GM23338 (cell line): ENCODE data around the gene METTL17. TPM values are rescaled to one million over a fixed set of nuclear protein-coding genes. Genes with fewer than 3 reads are reported as not detected.

ENCODE experiments used
- ATAC-seq: fragments of 200-7000 bp; cut with Tn5 transposase; 3 replicates; pipeline ENCODE4 v1.9.1; 2020
- DNase-seq: peaks from one replicate; pipeline ENCODE4 v3.0.0-alpha.2; 2015; ENCODE audit warnings: low spot score
- H2AFZ ChIP-seq: fragments of 200-600 bp; sonication (generic); 2 replicates; pipeline ENCODE4 v1.8.0; 2016; ENCODE audit warnings: antibody characterized with exemption, mild to moderate bottlenecking, moderate library complexity
- H3F3A ChIP-seq: fragments of 200-600 bp; sonication (generic); replicated peaks from 2 replicates; pipeline ENCODE4 v1.8.0; 2017; ENCODE audit warnings: antibody characterized with exemption, mixed run types, low read depth
- H3K27ac ChIP-seq: fragments of 200-600 bp; sonication (generic); 2 replicates; pipeline ENCODE4 v1.6.1; 2016; ENCODE audit warnings: low read depth
- H3K27me3 ChIP-seq: fragments of 200-600 bp; sonication (generic); 2 replicates; pipeline ENCODE4 v1.8.0; 2016; ENCODE audit warnings: mild to moderate bottlenecking, mixed run types, moderate library complexity; ENCODE audit not compliant: insufficient read depth
- H3K36me3 ChIP-seq: fragments of 200-600 bp; sonication (generic); 2 replicates; pipeline ENCODE4 v1.8.0; 2016; ENCODE audit warnings: mild to moderate bottlenecking; ENCODE audit not compliant: insufficient read depth
- H3K4me1 ChIP-seq: fragments of 200-600 bp; sonication (generic); 2 replicates; pipeline ENCODE4 v1.8.0; 2016; ENCODE audit warnings: mild to moderate bottlenecking, moderate library complexity; ENCODE audit not compliant: insufficient read depth
- H3K4me2 ChIP-seq: fragments of 200-600 bp; sonication (generic); 2 replicates; pipeline ENCODE4 v1.7.1; 2017; ENCODE audit warnings: mixed run types
- H3K4me3 ChIP-seq: fragments of 200-600 bp; sonication (generic); 2 replicates; pipeline ENCODE4 v1.6.1; 2016; ENCODE audit warnings: mixed run types
- H3K79me2 ChIP-seq: fragments of 200-600 bp; sonication (generic); replicated peaks from 2 replicates; pipeline ENCODE4 v1.8.0; 2017; ENCODE audit warnings: mild to moderate bottlenecking; ENCODE audit not compliant: insufficient read depth
- H3K9me2 ChIP-seq: fragments of 200-600 bp; sonication (generic); 2 replicates; pipeline ENCODE4 v1.8.0; 2017; ENCODE audit not compliant: insufficient read depth
- H4K20me1 ChIP-seq: fragments of 200-600 bp; sonication (generic); replicated peaks from 2 replicates; pipeline ENCODE4 v1.8.0; 2017; ENCODE audit warnings: mild to moderate bottlenecking; ENCODE audit not compliant: insufficient read depth
- H3K27ac Mint-ChIP-seq: 2 replicates; pipeline ENCODE4 v1.8.0; 2020; ENCODE audit warnings: inconsistent platforms, mild to moderate bottlenecking, moderate library complexity, mixed read lengths
- H3K27me3 Mint-ChIP-seq: 3 replicates; pipeline ENCODE4 v1.8.0; 2022; ENCODE audit warnings: low read depth, mild to moderate bottlenecking, moderate library complexity, mixed read lengths, inconsistent platforms; ENCODE audit not compliant: insufficient read depth, poor library complexity
- H3K36me3 Mint-ChIP-seq: 3 replicates; pipeline ENCODE4 v1.8.0; 2021; ENCODE audit warnings: low read depth, mild to moderate bottlenecking, inconsistent platforms, moderate library complexity, mixed read lengths
- H3K4me1 Mint-ChIP-seq: 3 replicates; pipeline ENCODE4 v1.8.0; 2020; ENCODE audit warnings: mild to moderate bottlenecking, inconsistent platforms, mixed read lengths
- H3K4me3 Mint-ChIP-seq: 3 replicates; pipeline ENCODE4 v1.8.0; 2021; ENCODE audit warnings: moderate library complexity, mild to moderate bottlenecking, inconsistent platforms, mixed read lengths
- H3K9me3 Mint-ChIP-seq: 3 replicates; pipeline ENCODE4 v1.8.0; 2020; ENCODE audit warnings: moderate library complexity, mild to moderate bottlenecking, inconsistent platforms, mixed read lengths
- CREB1 ChIP-seq: fragments of 250-450 bp; sonication (Bioruptor Pico); IDR thresholded peaks from 2 replicates; pipeline ENCODE4 v1.5.0; 2020; ENCODE audit warnings: low read depth, mild to moderate bottlenecking, moderate library complexity
- ETS1 ChIP-seq: IDR thresholded peaks from 2 replicates; pipeline ENCODE4 v1.6.1; 2016; ENCODE audit warnings: antibody characterized with exemption
- EZH2 ChIP-seq: fragments of 200-600 bp; sonication (generic); IDR thresholded peaks from one replicate; pipeline ENCODE4 v1.8.0; 2017; ENCODE audit warnings: antibody characterized with exemption, mild to moderate bottlenecking, low read depth; ENCODE audit not compliant: unreplicated experiment
- EZH2phosphoT487 ChIP-seq: fragments of 200-600 bp; sonication (generic); IDR thresholded peaks from one replicate; pipeline ENCODE4 v1.8.1; 2018; ENCODE audit warnings: antibody characterized with exemption; ENCODE audit not compliant: unreplicated experiment
- JUNB ChIP-seq: IDR thresholded peaks from one replicate; pipeline ENCODE4 v1.6.1; 2016; ENCODE audit warnings: antibody characterized with exemption; ENCODE audit not compliant: unreplicated experiment
- NANOG ChIP-seq: IDR thresholded peaks from 2 replicates; pipeline ENCODE4 v1.6.1; 2016; ENCODE audit warnings: antibody characterized with exemption, borderline replicate concordance
- POLR2AphosphoS5 ChIP-seq: IDR thresholded peaks from 2 replicates; pipeline ENCODE4 v1.6.1; 2016; ENCODE audit warnings: antibody characterized with exemption, low read depth
- REST ChIP-seq: IDR thresholded peaks from one replicate; pipeline ENCODE4 v1.6.1; 2018; ENCODE audit warnings: antibody characterized with exemption; ENCODE audit not compliant: unreplicated experiment
- STAT1 ChIP-seq: IDR thresholded peaks from one replicate; pipeline ENCODE4 v1.6.1; 2016; ENCODE audit warnings: antibody characterized with exemption; ENCODE audit not compliant: unreplicated experiment
- ZNF114 ChIP-seq: fragments of 250-450 bp; sonication (Bioruptor Pico); IDR thresholded peaks from 2 replicates; pipeline ENCODE4 v1.5.0; 2020; ENCODE audit warnings: mild to moderate bottlenecking, moderate library complexity
- ZNF331 ChIP-seq: fragments of 250-450 bp; sonication (Bioruptor Pico); IDR thresholded peaks from 2 replicates; pipeline ENCODE4 v1.5.0; 2020; ENCODE audit warnings: low read depth, mild to moderate bottlenecking, moderate library complexity
- polyA plus RNA-seq: library from polyadenylated mRNA; unstranded; fragments of >200 nt; fragmentation: Nextera tagmentation; extraction: Ambion mirVana; gene quantifications from 2 replicates; pipeline ENCODE4 v1.2.1, GENCODE V29; 2016
- total RNA-seq: library from RNA; depleted of rRNA; stranded (reverse); fragments of >200 nt; shearing (Covaris generic); gene quantifications from 2 replicates; pipeline ENCODE4 v1.2.3, GENCODE V29; 2014
- TF ChIP-seq, protein P1 (sequence below), 2 experiments: fragments of 200-600 bp in 1 of 2; sonication (generic) in 1 of 2; conservative IDR thresholded peaks; 2 replicates each; pipeline versions ENCODE4 v1.5.1 to v1.6.1; 2016 to 2017; ENCODE audit warnings: antibody characterized with exemption in 2 of 2, low read depth in 2 of 2, mild to moderate bottlenecking in 2 of 2, moderate library complexity in 1 of 2
- TF ChIP-seq, protein P2 (sequence below): fragments of 250-450 bp; sonication (Bioruptor Pico); IDR thresholded peaks from 2 replicates; pipeline ENCODE4 v1.5.0; 2020; ENCODE audit warnings: mild to moderate bottlenecking, moderate library complexity

The METTL17 gene
- total and polyA plus RNA-seq, 2 experiments from 2014 or later, result 74.9 to 156 TPM

- H3K27me3 Mint-ChIP-seq, result peaks cover 19% of the 10 kb centered on the region
- no peaks in the 10 kb centered on the region for H3K79me2 ChIP-seq
- DNase-seq (no peak), ATAC-seq (no peak)
- H3K27ac ChIP-seq, result no peak overlapping the region
- no peak overlapping the region for H3K27ac Mint-ChIP-seq
- no peak overlapping the region for H3K4me2 ChIP-seq
- H3K9me3 Mint-ChIP-seq, result no peaks in the 10 kb centered on the region
- no peak overlapping the region for H2AFZ ChIP-seq
- peaks cover 10% of the 10 kb centered on the region for H3K4me1 ChIP-seq
- no peaks in the 10 kb centered on the region for H4K20me1 ChIP-seq
- no peaks in the 10 kb centered on the region for H3K9me2 ChIP-seq
- no peak overlapping the region for H3K4me3 Mint-ChIP-seq
- peaks cover 26% of the 10 kb centered on the region for H3K4me1 Mint-ChIP-seq
- H3K36me3 ChIP-seq, result no peaks in the 10 kb centered on the region
- TF ChIP-seq EZH2phosphoT487 (no peak), JUNB (no peak), POLR2AphosphoS5 (no peak), NANOG (no peak), ETS1 (no peak), REST (no peak), ZNF331 (no peak), CREB1 (CRISPR knock-in tag) (no peak), STAT1 (no peak), EZH2 (no peak), ZNF114 (no peak)
- TF ChIP-seq, protein P1, sequence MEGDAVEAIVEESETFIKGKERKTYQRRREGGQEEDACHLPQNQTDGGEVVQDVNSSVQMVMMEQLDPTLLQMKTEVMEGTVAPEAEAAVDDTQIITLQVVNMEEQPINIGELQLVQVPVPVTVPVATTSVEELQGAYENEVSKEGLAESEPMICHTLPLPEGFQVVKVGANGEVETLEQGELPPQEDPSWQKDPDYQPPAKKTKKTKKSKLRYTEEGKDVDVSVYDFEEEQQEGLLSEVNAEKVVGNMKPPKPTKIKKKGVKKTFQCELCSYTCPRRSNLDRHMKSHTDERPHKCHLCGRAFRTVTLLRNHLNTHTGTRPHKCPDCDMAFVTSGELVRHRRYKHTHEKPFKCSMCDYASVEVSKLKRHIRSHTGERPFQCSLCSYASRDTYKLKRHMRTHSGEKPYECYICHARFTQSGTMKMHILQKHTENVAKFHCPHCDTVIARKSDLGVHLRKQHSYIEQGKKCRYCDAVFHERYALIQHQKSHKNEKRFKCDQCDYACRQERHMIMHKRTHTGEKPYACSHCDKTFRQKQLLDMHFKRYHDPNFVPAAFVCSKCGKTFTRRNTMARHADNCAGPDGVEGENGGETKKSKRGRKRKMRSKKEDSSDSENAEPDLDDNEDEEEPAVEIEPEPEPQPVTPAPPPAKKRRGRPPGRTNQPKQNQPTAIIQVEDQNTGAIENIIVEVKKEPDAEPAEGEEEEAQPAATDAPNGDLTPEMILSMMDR (conservative IDR thresholded peaks at IDR 0.05; ENCODE audit: low read depth in 2 of 2), result no peak
- TF ChIP-seq, protein P2, sequence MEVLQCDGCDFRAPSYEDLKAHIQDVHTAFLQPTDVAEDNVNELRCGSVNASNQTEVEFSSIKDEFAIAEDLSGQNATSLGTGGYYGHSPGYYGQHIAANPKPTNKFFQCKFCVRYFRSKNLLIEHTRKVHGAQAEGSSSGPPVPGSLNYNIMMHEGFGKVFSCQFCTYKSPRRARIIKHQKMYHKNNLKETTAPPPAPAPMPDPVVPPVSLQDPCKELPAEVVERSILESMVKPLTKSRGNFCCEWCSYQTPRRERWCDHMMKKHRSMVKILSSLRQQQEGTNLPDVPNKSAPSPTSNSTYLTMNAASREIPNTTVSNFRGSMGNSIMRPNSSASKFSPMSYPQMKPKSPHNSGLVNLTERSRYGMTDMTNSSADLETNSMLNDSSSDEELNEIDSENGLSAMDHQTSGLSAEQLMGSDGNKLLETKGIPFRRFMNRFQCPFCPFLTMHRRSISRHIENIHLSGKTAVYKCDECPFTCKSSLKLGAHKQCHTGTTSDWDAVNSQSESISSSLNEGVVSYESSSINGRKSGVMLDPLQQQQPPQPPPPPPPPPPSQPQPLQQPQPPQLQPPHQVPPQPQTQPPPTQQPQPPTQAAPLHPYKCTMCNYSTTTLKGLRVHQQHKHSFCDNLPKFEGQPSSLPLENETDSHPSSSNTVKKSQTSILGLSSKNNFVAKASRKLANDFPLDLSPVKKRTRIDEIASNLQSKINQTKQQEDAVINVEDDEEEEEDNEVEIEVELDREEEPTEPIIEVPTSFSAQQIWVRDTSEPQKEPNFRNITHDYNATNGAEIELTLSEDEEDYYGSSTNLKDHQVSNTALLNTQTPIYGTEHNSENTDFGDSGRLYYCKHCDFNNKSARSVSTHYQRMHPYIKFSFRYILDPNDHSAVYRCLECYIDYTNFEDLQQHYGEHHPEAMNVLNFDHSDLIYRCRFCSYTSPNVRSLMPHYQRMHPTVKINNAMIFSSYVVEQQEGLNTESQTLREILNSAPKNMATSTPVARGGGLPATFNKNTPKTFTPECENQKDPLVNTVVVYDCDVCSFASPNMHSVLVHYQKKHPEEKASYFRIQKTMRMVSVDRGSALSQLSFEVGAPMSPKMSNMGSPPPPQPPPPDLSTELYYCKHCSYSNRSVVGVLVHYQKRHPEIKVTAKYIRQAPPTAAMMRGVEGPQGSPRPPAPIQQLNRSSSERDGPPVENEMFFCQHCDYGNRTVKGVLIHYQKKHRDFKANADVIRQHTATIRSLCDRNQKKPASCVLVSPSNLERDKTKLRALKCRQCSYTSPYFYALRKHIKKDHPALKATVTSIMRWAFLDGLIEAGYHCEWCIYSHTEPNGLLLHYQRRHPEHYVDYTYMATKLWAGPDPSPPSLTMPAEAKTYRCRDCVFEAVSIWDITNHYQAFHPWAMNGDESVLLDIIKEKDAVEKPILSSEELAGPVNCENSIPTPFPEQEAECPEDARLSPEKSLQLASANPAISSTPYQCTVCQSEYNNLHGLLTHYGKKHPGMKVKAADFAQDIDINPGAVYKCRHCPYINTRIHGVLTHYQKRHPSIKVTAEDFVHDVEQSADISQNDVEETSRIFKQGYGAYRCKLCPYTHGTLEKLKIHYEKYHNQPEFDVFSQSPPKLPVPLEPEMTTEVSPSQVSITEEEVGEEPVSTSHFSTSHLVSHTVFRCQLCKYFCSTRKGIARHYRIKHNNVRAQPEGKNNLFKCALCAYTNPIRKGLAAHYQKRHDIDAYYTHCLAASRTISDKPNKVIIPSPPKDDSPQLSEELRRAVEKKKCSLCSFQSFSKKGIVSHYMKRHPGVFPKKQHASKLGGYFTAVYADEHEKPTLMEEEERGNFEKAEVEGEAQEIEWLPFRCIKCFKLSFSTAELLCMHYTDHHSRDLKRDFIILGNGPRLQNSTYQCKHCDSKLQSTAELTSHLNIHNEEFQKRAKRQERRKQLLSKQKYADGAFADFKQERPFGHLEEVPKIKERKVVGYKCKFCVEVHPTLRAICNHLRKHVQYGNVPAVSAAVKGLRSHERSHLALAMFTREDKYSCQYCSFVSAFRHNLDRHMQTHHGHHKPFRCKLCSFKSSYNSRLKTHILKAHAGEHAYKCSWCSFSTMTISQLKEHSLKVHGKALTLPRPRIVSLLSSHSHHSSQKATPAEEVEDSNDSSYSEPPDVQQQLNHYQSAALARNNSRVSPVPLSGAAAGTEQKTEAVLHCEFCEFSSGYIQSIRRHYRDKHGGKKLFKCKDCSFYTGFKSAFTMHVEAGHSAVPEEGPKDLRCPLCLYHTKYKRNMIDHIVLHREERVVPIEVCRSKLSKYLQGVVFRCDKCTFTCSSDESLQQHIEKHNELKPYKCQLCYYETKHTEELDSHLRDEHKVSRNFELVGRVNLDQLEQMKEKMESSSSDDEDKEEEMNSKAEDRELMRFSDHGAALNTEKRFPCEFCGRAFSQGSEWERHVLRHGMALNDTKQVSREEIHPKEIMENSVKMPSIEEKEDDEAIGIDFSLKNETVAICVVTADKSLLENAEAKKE (CRISPR knock-in tag), result no peak
- H3K4me3 ChIP-seq, result no peak overlapping the region
- H3K27me3 ChIP-seq, result no peaks in the 10 kb centered on the region
- no peaks in the 10 kb centered on the region; the same call in 2 of the 3 replicates for H3K36me3 Mint-ChIP-seq
- H3F3A ChIP-seq, result no peaks in the 10 kb centered on the region
Observed at GRCh38 chr14:21037156-21037555, 47.4 kb downstream of the METTL17 start.
